ENCODE results near the gene RENBP.

GRCh38 chrX:153924149-153924861 is 20.1 kb downstream of the RENBP start:
- no peak for TF ChIP-seq TEAD4 (IDR thresholded peaks at IDR 0.05)
- no peak for TF ChIP-seq ZBTB7A (IDR thresholded peaks at IDR 0.05; ENCODE audit: low read depth)
- TF ChIP-seq REST (IDR thresholded peaks at IDR 0.05; ENCODE audit: low read depth) = no peak
- no peak for TF ChIP-seq YY1 (IDR thresholded peaks at IDR 0.05; ENCODE audit: low read depth)
- no peak for TF ChIP-seq MAX (IDR thresholded peaks at IDR 0.05)
- no peak for TF ChIP-seq TAF1 (IDR thresholded peaks at IDR 0.05; ENCODE audit: low read depth)
- no peak for TF ChIP-seq TCF12 (IDR thresholded peaks at IDR 0.05; ENCODE audit: low read depth)
- no peak for TF ChIP-seq EP300 (IDR thresholded peaks at IDR 0.05; ENCODE audit: borderline replicate concordance)
- TF ChIP-seq RAD21 (IDR thresholded peaks at IDR 0.05; ENCODE audit: low read depth) = peak; percentile 25
- TF ChIP-seq EGR1 (IDR thresholded peaks at IDR 0.05) = no peak
- no peak for TF ChIP-seq FOXM1 (IDR thresholded peaks at IDR 0.05; ENCODE audit: borderline replicate concordance, low read depth)
- no peak for TF ChIP-seq NFIC (IDR thresholded peaks at IDR 0.05)

Data from Ishikawa (cell line).